Measurements from ENCODE around the gene PROM2.
"Not testable (repeated sequence)": the region's sequence is repeated elsewhere in the genome, so short reads cannot be mapped to it uniquely, and the experiment has no call there.

Gene PROM2

DNA sequence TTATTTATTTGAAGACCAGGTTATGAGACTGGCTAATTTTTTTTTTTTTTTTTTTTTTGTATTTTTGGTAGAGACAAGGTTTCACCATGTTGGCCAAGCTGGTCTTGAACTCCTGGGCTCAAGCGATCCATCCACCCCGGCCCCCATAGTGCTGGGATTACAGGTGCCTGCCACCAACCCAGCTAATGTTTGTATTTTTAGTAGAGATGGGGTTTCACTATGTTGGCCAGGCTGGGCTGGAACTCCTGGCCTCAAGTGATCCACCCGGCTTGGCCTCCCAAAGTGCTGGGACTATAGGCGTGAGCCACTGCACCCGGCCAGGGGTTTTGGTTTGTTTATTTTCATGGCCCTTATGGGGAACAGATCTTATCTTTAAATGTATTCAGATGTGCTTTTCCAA, 4.5 kb upstream of the PROM2 start:
- DNase-seq: not testable (repeated sequence)

DNA sequence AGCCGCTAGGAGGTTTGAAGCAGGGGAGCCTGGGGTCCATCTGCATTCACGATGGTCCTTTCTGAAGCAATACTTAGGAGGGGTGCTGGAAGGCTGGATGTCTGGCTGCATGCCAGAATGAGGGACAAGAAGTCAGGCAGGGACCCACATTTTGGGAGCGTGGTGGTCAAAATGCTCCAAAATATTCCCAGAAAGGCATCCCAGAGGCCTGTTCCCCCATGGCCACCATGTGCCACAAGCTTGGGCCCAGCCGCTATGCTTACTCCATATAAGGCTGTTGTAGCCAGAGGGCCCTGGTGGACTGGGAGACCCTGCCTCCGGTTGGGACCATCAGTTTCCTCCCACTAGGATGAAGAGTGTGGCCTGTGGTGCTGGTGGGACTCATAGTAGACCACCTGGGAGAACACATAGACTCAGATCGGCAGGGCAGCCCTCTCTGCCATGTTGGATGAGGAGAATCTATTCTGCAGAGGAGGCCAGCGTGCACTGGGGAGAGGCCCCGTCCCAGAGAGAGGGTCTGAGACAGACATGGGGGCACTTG, 3.6 kb upstream of the PROM2 start:
- no peak for DNase-seq

DNA sequence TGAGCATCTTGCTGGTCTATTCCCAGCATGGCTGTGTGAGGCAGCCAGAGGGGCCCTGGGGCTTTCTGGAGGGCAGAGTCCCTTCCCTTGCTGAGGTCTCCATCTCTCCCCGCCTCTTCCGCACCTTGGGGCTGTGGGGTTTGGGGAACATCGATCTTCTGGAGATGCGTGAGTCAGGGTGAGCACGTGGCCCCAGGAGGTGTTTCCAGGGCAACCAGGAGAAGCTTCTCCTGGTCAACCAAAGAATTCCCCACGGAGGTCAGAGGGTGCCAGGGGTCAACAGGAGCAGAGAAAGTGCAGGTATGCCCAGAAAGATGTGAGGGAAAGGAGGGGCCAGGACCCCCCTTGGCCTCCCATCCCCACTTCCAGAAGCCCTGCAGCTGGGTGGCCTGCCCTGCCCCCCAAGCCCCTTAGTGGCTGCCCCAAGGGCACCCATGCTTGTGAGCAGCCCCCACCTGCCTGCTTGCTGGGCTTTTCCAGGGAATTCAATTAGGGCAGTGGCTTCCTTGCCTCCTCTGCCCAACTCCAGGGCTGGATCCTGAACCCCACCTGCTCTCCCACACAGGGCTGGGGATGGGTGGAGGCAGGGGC, 2.8 kb upstream of the PROM2 start:
- no peak for DNase-seq

DNA sequence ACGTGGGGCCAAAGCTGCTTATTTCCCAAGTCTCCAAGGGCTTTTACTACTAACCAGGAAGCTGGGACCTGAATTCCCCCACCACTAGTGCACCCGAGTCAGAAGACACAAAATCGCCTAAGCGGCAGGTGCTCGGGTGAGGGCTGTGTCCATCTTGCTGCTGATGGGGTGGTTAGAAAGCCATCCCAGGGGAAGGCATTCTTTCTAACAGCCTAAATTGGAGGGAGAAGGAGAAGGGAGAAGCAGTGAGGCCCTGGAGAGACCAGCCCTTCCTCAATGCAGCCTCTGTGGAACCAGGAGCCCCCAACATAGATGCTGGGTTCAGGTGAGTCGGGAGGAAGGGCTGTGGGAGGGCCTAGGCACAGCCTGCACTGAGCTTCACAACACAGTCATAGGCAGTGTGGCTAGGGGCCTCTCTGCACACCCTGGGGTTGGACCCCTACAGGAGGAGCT, 1.9 kb upstream of the PROM2 start:
- DNase-seq: no peak

DNA sequence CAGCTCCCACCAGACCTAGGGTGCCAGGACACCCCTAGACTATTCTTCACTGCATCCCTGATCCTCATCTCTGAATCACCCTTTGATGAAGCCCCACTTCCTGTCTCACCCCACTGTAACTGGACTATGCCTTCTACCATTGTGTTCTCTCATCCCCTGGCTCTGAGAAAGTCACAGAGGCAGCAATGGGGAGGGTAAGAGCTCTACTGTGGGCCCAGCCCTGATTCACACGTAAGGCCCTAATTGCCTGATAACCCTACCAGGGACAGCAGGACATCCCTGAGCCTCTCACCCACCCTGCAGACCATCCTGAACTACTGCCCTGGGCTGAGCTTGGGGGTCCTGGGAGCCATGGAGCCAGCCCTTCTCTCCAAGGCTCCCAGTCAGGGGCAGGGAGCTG, 1.5 kb upstream of the PROM2 start:
- no peak for DNase-seq

DNA sequence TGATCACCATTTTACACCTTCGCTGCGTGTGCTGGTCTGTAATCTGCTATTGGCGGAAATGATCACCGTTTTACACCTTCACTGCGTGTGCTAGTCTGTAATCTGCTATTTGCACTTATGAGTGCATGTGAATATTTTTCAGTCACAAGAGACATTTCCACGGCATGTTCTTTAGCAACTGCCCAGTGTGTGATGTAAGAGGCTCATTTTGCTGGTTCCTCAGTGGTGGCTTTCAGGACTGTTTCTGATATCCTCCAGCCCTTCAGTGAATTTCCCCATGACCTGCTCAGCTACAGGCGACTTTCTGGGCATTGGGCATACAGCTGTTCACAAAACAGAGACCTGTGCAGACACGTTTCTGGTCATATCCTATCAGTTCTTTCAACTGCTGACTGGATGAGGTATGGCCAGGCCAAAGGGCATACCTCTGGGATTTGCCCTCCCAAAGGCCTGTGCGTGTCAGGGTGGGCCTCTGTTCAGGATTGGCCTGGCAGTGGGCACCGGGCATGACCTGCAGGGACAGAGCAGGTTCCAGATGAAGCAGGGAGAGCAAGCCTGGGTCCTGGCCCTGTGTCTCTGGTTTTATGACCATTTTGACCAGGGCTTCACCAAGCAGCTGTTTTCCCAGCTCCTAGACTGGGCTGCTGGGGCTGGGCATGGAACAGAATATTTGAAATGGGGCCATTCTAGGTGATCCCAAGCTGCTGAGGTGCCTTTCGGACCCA, 521 bp upstream of the PROM2 start:
- peak in 1 of 2 experiments; percentile 40 for DNase-seq

DNA sequence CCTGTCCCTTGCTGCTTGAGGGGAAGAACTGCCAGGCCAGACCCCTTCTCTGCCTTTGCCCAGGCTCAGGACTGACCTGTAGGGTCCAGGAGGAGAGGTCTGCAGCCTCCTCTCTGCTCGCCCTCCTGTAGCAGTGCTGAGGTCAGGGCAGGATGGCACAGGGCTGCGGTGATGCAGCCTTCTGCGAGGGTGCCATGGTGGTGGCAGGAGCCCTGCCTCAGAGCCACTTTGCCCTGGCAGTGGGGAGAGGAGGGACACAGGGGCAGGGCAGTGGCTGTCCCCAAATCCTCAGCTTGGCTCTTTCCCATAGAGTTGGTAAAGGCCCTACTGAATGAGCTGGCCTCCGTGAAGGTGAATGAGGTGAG, 884 bp downstream of the PROM2 start:
- DNase-seq: peak in 1 of 2 experiments; percentile 25

DNA sequence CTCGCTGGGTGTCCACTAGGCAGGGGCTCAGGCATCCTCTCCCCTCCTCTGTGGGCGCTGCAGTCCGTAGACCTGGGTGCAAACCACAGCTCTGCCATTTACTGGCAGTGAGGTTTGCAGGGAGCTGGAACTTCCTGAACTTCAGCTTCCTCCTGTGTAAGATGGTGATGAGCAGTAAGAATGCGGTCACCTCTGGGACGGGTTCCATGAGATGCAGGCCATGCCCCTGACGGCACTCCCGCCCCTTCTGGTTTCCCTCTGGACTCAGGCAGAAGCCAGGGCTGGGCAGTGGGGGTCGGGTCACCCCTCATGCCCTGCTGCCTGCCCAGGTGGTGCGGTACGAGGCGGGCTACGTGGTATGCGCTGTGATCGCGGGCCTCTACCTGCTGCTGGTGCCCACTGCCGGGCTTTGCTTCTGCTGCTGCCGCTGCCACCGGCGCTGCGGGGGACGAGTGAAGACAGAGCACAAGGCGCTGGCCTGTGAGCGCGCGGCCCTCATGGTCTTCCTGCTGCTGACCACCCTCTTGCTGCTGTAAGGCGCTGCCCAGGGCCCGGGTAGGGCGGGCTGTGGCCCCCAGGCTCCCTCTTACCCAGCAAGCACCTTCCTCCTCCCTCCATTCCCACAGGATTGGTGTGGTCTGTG, 1.5 kb downstream of the PROM2 start:
- DNase-seq: peak in 1 of 2 experiments; percentile 61

DNA sequence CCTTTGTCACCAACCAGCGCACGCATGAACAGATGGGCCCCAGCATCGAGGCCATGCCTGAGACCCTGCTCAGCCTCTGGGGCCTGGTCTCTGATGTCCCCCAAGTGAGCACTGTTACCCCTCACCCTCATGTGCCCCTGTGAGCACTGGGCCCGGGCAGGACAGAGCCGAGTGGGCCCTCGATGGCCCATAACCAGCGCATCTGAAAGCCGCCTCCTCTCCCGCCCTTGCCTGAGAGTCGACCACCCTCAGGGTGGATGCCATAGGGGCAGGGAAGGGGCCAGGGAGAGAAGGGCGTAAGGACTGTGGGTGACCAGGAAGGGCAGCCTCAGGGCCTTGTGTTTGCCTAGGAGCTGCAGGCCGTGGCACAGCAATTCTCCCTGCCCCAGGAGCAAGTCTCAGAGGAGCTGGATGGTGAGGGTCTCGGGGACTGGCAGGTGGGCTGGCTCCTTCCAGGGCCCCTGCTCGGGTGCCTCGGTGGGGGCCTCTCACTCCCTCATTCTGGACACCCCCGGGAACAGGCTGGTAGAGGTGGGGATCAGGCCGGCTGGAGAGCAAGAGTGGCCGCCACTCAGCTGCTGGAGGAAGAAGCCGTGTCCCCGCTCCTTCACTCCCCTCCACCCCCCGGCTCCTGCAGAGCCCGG, 2.1 kb downstream of the PROM2 start:
- DNase-seq: no peak

DNA sequence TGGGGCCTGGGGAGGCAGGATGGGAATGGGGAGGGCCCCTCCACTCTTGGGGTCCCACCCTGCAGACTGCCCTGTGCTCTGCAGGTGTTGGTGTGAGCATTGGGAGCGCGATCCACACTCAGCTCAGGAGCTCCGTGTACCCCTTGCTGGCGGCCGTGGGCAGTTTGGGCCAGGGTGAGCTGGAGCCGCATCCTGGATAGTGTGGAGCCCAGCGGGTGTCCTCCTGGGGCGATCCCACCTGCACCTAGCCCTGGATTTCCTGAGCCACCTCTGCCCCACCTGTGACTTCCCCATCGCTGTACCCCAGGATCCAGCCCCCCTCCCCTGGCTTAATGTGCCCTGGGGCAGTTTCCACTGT, 2.6 kb downstream of the PROM2 start:
- no peak for DNase-seq

DNA sequence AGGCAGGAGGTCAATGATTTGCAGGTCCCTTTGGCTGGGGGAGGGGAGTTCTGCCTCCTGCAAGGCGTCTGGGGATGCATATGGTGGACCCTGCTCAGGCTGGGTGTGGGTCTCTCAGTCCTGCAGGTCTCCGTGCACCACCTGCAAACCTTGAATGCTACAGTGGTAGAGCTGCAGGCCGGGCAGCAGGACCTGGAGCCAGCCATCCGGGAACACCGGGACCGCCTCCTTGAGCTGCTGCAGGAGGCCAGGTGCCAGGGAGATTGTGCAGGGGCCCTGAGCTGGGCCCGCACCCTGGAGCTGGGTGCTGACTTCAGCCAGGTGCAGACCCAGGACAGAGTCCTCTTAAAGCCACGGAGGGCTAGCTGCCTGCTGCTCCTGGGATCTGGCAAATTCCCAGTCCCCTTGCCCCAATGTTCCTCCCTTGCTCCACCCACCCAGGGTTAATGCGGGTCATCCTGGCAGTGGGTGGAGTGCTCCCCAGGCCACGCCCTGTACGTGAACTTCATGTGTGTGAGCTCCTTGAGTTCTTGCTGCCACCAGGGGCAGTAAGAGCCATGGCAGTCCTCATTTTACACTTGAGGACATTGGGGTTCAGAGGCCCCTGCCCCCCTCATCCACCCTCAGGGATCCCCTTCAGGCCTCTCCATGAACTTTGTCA, 3.1 kb downstream of the PROM2 start:
- DNase-seq: peak in 1 of 2 experiments; percentile 66

DNA sequence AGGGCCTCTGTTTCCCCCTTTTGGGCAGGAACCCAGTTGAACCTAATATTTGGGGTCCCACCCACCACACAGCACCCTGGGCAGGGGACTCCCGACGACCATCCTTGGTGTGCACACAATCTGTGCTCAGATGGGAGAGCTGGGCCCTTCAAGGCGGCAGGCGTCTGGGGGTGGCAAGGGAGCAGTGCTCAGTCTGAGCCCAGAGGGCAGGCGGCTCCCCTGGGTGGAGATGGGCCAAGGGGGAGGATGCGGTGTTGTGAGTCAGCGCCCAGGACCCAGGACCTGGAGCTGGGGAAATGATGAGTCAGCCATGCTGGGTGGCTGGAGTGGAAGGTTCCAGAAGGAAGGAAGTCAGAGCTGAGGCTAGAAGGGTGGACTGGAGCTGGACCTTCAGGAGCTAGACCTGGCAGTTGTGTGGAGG, 3.8 kb downstream of the PROM2 start:
- no peak for DNase-seq

DNA sequence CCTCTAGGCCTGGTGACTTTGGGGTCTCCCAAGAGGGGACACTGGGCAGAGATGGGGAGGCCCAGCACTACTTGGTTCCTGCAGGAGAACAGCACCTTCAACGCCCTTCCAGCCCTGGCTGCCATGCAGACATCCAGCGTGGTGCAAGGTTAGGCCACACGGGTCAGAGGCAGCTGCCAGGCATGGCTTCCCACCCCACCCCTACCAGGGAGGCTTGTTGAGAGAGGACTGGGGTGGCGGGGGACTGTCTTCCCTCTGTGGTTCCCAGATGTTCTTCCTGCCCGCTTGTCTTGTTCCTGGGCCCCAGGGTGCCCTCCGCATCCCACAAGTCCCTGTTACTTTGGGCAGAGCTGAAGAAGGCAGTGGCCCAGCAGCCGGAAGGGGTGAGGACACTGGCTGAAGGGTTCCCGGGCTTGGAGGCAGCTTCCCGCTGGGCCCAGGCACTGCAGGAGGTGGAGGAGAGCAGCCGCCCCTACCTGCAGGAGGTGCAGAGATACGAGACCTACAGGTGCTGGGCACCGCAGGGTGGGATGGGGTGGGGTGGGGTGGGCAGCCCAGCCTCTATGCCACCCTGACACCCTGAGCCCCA, 4.5 kb downstream of the PROM2 start:
- DNase-seq: no peak

DNA sequence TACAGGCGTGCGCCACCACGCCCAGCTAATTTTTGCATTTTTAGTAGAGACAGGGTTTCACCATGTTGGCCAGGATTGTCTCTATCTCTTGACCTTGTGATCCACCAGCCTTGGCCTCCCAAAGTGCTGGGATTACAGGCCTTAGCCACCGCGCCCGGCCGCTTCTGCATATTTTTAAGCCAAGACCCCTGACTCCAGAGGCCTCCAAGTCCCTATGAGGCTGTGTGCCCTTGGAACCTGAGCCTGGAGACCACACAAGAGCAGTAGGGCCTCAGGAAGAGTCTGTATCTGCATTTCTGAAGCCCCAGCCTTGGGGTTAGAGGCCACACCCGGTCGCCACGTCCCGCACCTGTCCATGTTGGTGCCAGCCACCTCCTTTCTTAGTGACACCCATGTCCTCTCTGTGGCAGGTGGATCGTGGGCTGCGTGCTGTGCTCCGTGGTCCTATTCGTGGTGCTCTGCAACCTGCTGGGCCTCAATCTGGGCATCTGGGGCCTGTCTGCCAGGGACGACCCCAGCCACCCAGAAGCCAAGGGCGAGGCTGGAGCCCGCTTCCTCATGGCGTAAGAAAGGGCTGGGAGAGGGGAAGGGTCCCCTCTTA, 5.3 kb downstream of the PROM2 start:
- DNase-seq: no peak

DNA sequence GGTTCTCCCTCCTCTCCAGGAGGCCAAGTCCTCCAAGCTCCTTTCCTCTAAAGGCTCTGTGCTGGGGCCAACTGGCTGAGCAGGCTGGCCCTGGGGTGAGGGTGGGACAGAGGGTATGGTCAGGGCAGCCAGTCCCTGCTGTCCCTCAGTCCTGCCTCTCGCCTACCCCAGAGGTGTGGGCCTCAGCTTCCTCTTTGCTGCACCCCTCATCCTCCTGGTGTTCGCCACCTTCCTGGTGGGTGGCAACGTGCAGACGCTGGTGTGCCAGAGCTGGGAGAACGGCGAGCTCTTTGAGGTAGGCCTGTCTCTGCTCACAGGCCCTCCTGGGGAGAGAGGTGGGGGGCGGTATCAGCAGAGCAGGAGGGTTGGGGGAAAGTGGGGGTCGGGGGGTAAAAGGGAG, 6.8 kb downstream of the PROM2 start:
- no peak for DNase-seq

DNA sequence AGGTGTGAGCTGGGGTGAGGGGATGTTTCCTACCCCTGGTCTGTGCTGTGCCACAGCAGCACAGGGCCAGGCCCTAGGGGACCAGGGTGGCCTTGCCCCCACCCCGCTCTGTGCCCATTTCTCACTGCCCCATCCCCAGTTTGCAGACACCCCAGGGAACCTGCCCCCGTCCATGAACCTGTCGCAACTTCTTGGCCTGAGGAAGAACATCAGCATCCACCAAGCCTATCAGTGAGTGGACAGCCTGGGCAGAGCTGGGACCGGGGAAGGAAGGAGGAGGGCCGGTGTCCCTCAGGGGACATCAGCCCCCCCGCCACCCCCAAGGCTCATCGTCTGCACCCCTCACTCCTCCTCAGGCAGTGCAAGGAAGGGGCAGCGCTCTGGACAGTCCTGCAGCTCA, 7.5 kb downstream of the PROM2 start:
- DNase-seq: no peak

DNA sequence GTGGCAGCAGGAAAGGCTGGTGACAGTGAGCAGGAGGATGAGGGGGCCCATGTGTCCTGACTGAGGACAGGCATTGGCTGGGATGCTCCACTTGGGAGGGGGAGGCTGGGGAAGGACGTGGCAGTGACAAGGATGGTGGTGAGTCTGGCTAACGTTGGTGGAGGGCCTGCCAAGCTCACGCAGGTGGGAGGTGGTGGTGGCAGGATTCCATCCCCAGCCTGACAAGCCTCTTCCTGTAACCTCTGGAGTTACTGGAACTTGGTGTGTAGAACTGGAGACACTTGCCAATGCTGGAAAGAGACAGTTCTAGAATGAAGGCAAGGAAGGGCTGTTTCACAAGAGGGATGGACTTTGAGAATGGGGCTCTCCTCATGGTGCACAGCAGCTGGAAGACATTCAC, 8.2 kb downstream of the PROM2 start:
- no peak for DNase-seq

DNA sequence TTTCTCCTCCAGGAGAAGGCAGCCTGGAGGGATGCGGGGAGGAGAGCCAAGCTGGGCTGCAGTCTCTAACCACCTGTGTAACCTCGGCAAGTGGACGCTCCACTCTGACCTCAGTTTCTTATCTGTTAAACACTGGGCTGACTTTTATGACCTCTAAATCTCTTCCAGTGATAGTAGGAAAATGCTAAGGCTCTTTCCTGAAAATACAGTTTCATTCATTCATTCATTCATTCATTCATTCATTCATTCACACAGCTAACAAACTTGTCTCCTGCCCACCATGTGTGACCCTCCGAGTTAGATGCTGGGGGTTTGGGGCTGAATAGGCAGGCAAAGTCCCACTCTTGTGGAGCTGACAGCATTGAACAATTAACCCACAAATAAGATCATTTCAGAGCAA, 9.3 kb downstream of the PROM2 start:
- no peak for DNase-seq

DNA sequence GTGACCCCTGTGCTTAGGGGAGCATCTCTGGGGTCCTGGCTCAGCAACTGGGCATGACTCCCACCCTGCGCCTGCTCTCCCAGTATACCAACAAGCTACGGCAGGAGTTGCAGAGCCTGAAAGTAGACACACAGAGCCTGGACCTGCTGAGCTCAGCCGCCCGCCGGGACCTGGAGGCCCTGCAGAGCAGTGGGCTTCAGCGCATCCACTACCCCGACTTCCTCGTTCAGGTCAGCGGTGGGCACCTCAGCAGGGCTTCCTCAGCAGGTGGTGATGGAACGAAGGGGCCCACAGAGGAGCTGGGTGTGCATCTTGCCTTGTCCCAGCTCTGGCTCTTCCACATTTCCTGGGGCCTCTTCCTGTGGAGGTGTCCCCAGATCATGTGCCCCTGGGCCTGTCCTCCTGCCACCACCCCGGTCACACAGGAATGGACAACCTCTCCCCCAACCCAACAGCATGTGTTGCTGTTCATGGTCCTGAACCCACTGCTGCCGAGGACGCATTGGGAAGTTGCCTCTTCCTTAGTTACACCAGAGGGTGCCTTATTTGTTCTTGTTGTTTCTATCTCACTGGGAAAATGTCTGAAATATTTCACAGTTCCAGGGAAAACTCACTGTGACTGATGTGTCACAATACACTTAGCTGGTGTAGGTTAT, 10.8 kb downstream of the PROM2 start:
- no peak for DNase-seq

DNA sequence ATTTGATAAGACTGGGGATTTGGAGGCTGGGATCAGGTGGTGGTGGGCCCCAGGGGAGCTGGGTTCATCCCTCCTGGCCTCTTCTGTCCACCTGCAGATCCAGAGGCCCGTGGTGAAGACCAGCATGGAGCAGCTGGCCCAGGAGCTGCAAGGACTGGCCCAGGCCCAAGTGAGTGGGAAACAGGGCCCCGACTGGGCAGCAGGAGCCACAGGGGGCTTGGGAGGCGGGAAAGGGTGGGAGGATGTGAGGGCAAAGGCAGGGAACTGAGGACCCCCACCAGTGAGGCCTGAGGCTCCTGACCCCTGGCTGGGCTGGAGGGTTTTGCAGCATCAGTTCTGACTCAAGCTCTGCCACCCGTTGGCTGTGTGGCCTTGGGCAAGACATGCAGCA, 11.3 kb downstream of the PROM2 start:
- DNase-seq: no peak

DNA sequence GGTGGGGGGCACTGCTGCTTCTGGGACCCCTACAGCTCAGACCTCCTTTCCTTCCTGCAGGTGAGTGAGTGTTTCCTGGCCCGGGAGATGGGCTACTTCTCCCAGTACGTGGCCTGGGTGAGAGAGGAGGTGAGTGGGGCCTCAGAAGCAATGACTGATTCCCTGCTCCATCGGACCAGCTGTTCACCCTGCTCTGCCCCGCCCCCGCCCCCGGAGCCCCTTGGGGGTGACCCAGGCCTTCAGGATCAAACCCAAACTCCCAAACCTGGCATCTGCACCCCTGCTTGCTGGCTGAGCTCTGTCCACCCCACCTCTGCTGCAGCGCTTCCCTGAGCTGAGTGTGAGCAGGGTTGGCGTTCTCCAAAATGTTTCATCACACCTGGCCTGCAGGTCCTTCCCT, 13.1 kb downstream of the PROM2 start:
- DNase-seq: no peak

DNA sequence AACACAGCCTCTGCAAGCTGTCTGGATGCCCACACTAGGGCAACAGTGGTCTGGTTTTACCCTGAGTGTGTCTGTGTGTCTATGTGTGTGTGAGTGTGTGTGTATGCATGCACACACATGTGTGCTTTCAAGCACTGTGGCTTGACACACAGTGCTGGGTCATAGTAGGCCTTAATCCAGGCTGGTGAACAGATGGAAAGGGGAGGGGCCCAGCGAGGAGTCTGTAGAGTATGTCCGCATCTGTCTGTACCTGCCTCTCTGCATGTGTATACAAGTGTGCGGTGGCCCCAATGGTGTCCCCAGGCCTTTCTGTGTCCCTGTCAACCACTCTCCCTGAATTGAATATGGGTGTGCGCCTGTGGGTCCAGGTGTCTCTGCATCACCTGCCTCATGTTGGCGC, 13.6 kb downstream of the PROM2 start:
- DNase-seq: no peak
